ENCODE data around the gene RAB11FIP5.

Gene RAB11FIP5

DNA sequence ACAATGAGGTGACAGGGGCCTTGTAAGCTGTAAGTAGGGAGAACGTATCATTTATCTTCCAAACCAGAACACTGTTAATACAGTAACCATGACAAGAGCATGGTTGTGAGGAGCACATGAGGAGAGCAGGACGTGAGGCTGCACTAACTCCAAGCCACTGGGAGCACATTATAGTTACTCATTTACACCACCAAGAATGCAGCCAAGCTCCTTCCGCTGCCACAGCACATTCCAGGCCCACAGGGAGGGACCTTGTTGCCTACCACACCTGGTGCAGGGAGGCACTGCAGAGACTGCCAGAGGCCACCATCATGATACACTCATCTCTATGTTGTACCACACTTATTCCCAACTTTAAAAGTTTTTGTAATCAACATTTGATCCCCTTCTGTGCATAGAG is 27.8 kb downstream of the RAB11FIP5 start:
- no peak for DNase-seq (ENCODE audit: low spot score)

DNA sequence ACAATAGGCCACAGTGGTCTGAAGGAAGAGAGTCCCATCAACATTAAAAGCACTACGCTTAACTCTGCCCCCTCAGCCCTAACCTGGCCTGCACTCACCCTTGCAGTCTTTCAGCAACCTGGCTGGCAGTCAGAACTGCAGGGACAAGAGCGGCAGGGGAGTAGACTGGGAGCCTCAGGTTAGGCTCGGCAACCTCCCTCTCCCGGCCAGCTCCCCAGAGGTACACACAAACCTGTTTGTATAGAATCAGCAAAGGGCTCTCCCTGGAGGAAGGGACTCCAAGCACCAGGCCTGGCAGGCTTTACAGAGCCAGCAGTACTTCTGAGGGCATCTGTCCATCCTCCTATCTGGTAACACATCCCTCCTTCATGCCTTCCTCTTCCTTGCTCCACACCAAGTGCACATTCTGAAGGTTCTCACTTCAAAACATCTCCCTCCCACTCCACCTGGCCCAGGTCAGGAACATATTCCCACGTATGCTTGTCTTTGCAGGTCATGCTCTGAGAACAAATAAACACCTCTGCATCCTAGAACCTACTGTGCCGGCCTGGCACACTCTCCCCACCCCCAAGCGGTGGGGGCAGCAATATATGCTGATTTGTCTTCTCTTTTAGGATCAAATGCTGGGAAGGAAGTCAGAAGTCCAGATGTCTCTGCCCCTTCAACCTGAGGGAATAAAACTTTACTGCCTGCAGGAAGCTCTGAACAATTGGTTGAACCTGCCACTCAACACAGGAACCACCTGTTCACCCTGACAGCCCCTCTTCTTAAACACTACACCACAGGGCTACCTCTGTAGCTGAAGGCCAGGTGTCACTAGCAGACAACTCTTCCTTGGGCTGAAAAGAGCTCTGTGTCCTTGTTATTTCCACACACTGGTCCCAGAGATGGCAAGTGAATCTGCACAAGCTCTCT is 28.6 kb downstream of the RAB11FIP5 start:
- DNase-seq (ENCODE audit: low spot score) = no peak

DNA sequence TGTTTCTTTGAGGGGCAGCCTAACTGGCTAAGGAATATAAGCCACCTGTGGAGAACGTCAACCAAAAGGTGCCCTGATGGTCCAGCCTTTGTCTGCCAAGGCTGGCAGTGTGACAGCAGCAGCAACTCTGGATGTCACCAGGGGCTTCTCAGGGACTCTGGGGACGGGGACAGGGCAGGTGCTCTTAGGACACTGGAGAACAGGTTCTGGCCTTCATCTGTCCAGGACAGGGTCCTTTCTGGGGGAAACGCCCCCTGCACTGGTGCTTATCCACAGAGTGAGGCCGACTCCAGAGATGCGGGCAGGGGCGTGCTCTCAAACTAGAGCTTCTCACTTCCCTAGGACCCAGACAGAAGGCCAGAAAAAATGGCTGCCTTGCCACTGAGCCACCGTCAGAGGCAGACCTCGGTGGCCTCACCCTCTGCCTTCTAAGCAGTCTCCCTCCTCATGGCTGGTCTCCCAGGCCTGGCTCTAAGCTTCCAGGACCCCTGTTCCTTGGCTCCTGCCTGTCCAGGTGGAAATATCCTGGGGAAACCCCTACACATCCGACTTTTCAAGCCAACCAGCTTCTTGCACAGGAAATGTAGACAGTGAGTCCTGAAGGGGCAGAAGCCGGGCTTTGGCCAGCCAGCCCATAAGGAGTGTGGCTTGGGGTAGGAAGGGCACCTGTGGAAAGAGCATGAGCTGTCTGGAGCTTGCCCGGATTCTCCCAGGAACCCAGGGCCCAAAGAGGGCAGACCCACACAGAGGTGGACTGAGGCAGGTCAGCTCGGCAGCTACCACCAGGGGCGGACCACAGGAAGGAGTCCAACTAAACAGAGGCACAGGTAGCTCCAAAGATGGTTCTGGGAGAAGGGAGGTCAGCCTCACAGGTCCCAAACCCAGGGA is 30.0 kb downstream of the RAB11FIP5 start:
- DNase-seq (ENCODE audit: low spot score) = no peak

DNA sequence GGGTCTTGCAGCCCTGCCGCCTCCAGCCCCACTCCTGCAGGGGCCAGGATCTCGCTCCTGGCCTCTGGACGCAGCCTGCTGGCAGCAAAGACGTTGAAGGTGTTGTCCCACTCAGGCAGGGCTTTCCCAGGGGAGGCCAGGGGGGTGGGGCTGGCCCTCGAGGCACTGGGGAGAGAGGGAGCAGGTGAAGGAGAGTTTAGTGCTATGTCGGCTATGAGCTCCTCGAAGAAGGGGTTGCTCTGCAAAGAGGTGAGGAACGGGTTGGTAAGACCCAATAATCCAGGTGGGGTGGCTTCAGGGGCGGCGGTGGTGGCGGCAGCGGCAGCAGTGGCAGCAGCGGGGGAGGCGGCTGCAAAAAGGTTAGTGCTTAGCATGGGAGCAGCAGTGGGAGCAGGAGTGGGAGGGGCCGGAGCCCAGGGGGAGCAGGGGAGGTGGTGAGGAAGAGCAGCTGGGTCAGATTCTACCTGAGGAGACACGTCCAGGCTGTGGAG is 31.5 kb downstream of the RAB11FIP5 start:
- DNase-seq (ENCODE audit: low spot score) = no peak

DNA sequence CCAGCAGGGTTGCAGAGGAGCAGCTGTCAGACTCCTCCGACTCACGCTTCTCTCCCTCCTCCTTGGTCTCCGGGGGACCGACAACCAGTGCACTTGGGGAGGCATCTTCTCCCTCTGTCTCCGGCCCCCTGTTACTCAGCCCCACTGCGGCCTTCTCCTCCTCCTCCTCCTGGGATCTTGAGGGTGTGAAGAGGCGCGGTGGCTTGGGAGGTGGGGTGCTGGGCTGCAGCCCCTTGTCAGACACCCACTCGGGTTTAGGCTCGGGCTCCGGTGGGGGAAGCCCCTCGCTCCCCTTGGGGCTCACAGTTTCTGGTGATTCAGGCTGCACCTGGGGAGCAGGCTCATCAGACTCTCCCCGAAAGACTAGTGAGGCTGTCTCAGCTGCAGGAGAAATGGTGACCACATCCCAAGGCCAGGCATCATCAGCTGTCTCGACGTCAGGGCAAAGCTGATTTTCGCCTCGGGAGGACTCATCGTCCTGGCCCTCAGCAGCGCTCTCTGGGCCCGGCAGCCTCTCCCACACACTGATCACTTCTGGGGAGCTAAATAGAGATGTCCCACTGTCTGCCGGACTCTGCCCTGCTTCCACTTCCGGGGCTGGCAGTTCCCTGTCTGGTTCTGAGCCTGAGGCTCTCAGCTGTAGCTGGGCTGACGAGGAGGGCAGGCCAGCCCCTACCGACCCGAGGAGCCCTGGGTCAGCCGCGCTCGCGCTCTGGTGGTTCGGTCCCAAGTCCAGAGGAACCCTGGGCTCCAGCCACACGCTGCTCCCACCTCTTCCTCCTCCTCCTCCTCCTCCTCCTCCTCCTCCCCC is 32.2 kb downstream of the RAB11FIP5 start:
- DNase-seq (ENCODE audit: low spot score) = no peak

DNA sequence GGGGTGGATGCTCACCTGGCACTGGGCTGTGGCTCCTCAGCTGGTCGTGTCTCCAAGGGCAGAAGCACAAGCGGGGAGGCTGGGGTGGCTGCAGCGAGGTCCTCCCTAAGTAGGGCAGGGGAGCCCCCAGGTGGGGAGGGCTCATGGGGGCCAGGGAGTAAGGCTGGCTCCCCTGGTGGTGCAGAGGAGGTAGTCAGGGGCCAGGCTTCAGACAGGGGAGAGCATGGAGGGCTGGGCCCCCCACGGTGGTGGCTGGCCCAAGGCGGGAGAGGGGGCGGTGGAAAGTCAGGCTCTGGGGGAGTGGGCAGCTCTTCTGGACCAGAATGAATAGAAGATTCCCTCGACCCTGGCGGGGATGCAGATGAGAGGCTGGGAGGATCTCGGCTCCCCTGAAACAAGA is 33.1 kb downstream of the RAB11FIP5 start:
- DNase-seq (ENCODE audit: low spot score) = no peak

DNA sequence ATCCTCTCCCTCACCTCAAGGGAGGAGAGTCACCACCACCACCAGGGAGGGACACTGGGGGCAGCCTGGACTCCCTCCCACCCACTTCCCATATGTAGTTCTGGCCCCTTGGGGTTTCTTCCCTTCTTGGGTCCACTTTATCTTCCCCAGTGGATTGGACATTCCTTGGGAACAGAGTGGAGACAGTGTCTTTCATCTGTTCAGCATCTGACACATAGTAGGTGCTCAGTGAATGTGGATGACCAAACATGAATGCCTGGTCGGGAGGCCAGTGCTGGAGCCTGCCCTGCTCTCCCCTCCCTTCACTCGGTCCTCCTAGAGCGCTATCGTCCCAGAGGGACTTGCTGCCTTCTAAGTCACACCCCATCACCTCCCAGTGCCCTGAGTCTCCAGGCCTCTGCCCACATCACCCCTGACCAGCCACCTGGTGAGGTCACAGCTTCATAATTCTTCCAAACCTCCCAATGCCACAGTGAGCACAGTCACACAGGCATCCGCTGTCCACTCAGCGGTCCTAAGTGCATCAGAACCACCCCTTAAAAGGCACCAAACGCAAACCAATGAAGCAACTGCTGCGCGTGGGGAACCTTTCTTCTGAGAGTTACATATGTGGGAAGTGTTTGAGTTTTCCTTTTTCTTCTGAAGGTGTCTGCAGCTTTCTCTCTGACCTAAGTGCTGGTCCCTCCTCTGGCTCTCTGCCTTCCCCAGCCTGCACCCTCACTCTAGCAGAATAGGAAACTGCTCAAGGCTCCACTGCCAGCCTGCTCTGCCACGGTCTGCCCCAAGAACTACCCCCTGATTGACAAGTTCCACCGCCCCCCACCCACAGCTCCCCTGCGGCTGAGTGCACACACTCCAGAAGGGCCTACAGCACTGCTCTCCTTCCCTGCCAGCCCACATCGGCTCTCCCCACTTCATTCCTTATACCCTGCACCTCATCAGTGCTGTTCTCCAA is 34.0 kb downstream of the RAB11FIP5 start:
- DNase-seq (ENCODE audit: low spot score) = no peak

DNA sequence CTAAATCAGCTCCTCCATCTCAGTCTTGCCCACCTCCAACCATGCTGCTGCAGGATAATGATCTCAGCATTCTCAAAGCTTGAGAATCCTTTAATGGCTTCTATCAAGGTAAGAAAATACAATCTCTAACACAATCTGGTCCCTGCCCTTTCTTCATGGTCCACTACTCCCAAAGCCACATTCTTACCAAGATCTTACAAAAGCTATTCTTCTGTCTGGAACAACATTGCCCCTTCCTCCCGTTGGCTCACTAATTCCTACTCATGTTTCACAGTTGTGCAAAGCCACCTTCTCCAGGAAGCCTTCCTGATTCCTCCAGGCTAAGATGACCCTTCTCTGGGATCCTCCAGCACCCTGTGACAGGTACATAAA is 35.3 kb downstream of the RAB11FIP5 start:
- DNase-seq (ENCODE audit: low spot score) = no peak

DNA sequence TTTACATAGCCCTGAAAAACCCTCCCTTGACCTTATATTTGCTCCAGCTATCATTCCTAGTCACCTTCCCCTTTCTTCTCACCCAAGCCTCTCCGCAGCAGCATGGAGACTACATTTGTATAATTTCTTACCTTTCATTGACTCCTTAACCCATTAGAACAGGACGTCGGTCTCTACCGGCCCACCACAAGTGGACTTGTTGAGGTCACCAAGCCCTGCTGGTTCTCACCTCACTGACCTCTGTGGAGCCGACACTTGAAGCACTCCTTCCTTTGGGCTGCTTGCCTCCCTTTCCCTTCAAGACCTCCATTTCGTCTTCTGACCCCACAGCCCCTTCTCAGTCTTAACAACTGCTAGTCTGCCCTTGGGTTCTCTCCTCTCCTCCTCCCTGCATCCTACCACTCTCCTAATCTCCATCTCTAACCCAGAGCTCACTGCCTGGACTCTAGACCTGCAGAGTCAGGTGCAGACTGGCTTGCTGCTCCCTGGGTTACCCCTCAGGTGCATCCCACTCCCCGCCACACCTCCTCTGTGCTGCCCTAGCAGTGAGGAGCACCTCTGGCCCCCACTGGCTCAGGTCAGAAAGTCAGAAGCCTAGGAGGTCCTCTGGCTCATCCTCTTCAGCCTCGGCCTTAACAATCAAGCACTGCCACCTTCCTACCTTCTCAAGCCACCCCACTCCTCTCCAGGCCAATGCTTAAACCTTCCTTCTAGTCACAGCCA is 35.9 kb downstream of the RAB11FIP5 start:
- DNase-seq (ENCODE audit: low spot score) = no peak

DNA sequence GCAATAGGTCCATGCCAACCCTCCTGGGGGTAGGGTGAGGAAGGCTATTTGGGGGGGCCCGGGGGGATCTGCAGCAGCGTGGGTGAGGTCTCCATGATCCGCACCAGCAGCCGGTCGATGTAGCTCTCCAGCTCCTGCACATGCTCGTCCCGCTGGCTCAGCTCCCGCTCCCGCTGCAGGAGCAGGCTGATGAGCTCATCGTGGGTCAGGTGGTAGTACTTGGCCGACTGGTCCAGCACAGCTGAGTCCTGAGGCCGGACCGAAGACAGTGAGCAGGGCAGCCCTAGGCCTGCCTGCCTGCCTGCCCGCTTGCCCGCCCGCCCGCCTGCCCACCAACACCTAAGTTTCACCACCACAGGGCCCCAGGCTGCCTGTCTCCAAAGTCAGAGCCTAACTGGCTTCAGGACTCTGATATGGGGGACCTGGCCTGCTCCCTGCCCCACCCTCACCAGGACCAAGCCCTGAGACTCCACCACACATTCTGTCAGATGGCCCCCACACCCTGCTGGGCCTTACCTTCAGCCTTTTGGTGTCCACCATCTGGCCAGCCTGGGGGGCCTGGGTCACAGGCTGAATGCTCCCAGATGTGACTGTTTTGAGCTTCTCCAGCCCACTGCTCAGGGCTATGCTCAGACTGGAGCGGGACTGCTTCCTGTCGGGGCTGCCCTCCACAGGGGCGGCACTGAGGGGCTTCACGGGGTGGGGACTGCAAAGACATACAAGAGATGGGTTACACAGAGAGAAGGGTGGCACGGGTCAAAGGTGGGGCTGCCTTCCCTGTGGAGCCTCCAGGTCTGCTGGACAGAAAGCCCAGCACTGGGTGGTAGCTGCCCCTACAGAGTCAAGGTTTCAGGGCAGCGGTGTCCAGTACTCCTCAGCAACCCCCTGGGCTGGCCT is 37.0 kb downstream of the RAB11FIP5 start:
- no peak for DNase-seq (ENCODE audit: low spot score)

DNA sequence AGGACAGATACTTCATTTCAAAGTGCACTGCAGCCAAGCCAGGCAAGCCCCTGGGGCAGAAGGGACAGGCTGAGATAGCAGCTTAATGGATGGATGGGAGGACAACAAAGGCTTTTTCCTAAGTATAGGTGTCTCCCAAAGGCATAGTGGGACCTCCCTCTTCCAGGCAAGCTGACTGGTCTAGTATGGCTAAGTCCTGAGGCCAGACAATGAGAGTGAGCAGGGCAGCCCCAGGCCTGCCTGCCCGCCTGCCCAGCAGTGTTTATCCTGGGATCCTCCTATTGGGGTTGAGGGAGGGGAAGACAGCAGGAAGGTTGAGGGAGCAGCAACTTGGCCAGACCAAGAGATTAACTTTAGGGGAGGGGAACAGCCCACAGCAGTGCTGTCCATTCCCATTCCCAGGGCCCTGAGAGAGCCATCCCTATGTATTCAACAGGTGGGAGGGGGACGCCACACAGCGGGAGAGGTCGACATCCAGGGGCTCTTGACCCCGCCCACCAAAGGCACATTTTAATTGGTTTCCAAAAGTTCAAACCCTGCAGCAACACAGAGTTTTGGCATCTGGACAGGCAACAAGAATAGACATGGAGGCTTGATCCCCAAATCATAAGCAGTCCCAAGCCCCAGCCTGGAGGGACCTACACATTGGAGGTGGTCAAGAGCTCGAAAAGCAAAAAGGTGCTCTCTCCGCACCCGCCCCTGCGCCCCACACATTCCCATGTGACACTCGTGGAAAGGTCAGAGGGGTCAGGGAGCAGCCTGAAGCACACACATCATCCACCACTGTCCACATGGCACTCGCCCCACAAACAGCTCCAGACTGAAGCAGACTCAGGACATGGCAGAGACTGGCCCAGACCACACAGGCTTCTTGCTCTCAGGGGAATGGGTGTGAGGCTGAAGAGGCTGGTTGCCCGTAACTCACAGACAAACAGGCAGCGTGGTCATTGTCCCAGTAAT is 38.4 kb downstream of the RAB11FIP5 start:
- DNase-seq (ENCODE audit: low spot score) = no peak

DNA sequence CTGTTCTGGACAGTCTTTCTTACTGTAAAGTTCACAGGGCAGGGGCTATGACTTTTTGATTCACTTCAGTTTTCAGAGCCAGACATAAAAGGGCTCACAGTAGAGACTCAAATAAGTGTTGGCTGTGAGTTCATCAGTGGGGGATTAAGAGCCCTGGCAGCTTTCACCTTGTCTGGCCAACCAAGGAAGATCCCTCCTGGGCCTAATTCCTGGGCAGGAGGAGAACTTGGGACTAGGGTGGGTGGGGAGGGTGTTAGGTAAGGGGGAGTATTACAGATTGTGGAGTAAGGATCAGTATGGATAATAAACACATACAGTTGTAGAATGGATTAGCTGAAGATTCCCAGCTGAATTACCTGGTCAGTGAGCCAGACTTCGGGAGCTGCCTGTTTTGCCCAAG is 40.3 kb downstream of the RAB11FIP5 start:
- no peak for DNase-seq (ENCODE audit: low spot score)

DNA sequence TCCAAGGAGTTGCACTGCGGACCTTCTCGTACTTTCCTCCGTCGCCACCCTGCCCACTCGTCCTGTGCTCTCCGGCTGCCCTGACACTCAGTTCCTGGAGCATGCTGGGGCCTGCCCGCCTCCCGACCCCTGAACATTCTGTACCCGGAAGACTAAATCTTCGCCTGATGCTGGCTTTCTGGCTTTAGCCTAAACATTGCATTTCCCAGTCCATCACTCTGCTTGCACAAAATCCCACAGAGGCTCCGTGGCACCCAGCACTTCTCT is 40.7 kb downstream of the RAB11FIP5 start:
- no peak for DNase-seq (ENCODE audit: low spot score)

DNA sequence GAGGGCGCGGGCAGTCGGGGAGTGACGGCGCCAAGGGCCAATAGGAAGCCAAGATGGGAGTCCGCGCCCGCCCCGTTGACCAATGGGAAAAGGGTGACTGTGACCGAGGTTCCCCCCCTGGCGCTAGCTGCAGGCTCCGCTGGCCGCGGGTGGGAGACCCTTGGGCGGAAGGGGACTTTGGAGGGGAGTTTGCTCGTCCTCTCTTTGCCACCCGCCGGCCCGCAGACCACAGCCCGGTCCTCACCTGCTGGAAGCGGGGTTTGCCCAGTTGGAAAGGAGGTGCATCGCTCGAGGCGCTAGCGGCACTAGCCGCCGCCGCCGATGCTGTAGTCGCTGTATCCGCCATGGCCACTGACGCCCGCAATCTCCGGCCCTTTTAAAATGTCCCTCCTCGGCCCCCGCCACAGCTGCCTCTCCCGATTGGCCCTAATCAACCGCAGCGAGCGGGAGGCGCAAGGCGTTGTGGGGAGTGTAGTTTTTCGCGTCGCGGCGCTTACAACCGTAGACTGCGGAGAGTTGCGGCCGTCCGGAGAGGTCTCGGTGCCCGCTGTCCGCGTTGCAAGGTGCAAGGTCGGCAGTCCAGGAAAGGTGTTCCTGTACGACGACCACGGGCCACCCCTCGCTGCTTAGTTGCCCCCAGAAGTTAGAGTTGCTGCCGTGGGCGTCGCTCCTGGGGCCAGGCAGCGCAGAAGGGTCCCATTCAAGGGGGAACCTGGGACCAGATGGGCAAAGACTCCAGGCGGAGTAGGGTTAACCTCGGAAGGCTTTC is 41.2 kb downstream of the RAB11FIP5 start, which contains the start of gene SFXN5:
Gene SFXN5 (minus strand): TSS at position 353 of the 769 bp plus-strand sequence. CDS start 7 bp downstream, at position 346.
- peak; percentile 95 for DNase-seq (ENCODE audit: low spot score)

DNA sequence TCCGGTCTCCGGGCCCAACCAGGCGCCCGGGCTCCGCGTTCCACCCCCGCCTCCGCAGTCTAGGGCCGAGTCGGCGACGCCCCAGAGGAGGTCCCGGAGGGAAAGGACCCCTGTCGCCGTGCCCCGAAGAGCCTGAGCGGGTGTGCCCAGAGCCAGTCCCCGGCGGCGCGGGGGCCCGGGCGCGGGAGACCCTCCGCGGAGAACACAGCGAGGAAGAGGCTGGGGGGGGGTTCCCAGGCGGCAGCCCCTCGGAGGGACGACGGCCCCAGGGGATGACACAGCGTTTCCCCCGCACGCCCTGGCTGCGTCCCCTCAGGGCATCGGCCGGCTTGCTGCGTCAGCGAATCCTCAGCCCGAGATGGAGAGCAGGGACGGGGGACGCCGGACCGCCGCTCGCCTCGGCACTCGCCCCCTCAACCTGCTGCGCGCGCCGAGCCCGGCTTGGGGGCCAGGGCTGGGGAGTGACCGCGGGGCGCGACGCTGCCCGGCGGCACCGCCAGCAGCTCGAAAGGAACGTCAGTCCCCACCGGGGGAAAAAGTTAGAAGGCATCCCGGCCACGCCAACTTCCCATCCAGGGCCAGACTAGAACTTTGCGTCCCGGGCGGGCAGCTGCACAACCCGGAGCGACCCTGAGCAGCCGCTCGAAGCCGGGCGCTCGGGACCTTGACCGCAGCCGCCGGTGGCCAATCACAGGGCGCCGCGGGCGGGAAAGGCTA is 41.9 kb downstream of the RAB11FIP5 start:
- DNase-seq (ENCODE audit: low spot score) = peak; percentile 12

DNA sequence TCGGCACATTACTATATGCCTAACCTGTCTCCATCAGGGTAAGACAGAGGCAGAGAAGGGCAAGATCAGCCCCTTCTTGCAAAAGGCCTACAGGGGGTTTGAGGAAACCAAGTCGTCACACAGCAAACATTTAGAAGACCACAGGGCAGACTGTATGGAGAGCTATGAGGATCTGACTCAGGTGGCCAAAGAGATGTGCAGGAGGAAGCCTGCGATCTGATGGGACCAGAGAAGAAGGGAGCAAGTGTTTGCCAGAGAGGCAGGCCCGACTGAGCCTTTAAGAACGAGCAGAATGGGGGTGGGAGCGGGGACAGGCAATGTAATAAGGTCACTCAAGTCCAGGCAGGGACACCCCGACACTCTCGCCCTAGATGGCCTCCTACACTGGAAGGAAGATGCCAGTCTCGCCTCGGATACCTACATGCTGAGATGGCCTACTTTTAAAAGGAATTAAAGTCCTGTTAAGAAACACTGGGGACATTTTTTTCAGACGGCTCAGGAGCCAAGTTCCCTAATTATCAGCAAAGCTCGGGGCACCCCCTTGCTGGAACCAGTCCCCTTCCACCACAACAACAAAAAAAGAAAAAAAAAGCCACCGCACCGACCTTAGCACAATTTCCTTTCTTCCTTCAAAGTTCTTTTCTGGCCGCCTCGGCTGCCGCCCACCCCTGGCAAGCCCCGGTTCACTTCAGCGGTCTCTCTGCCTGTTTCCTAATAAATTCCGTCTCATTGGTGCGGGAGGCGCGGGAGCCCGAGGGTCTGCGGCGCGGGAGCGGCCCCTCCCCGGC is 42.7 kb downstream of the RAB11FIP5 start:
- no peak for DNase-seq (ENCODE audit: low spot score)

All from CD4-positive, alpha-beta T cell treated with Interleukin-15 for 4 hours (primary cell).